ENCODE measurements around the gene RIIAD1.
A peak's percentile ranks its signal among the peaks of the same experiment; 100 is the strongest.
"Not testable (repeated sequence)": the region's sequence is repeated elsewhere in the genome, so short reads cannot be mapped to it uniquely, and the experiment has no call there.

RIIAD1 gene

GRCh38 chr1:151763990-151764389 is 42.7 kb downstream of the RIIAD1 start:
- no peak overlapping the region for H3K27ac ChIP-seq (ENCODE audit: low read depth, low read length)
- H3K4ac ChIP-seq (ENCODE audit: low read depth, low read length): no peak overlapping the region
- H3K27me3 ChIP-seq (ENCODE audit: insufficient read depth, low read length): no peaks in the 10 kb centered on the region
- H4K12ac ChIP-seq (ENCODE audit: low read depth, low read length): no peak overlapping the region
- H3K79me2 ChIP-seq (ENCODE audit: control insufficient read depth, insufficient read depth, low read length, poor library complexity): no peaks in the 10 kb centered on the region
- H3K4me1 ChIP-seq (ENCODE audit: control insufficient read depth in 1 of 2, insufficient read depth in 2 of 2, low read length in 2 of 2): peaks cover 6 to 8% of the 10 kb centered on the region in 2 experiments
- H3K4me3 ChIP-seq (ENCODE audit: low read depth, low read length): no peak overlapping the region
- H2BK120ac ChIP-seq (ENCODE audit: insufficient read depth, low read length, poor library complexity): no peak overlapping the region
- H3K9me3 ChIP-seq (ENCODE audit: insufficient read depth, low read depth, low read length): no peaks in the 10 kb centered on the region
- H3K9ac ChIP-seq (ENCODE audit: low read length): no peak overlapping the region
- H4K91ac ChIP-seq (ENCODE audit: low read depth, low read length): no peak overlapping the region
- H4K8ac ChIP-seq (ENCODE audit: low read depth, low read length): peak overlapping the region; percentile 44
- peak overlapping the region; percentile 11 for H2AFZ ChIP-seq (ENCODE audit: insufficient read depth, low read length, poor library complexity)
- H3K36me3 ChIP-seq (ENCODE audit: control insufficient read depth in 1 of 2, insufficient read depth in 2 of 2, low read length in 2 of 2): peaks cover 12 to 21% of the 10 kb centered on the region in 2 experiments
- no peak overlapping the region for H2BK12ac ChIP-seq (ENCODE audit: low read length)
- H3K14ac ChIP-seq (ENCODE audit: low read length): no peak overlapping the region
- no peak overlapping the region for H3K18ac ChIP-seq (ENCODE audit: low read length)
- H2AK5ac ChIP-seq (ENCODE audit: low read length): no peak overlapping the region
- H2BK5ac ChIP-seq (ENCODE audit: low read depth, low read length, poor library complexity): no peak overlapping the region
- no peak overlapping the region for H3K23ac ChIP-seq (ENCODE audit: low read length)
- H3K79me1 ChIP-seq (ENCODE audit: low read length): peaks cover 7% of the 10 kb centered on the region
- DNase-seq: no peak
- 100% methylated on average over 2 of the region's 10 CpGs for WGBS (ENCODE audit: extremely low coverage, insufficient coverage, insufficient read length)
- peak overlapping the region; percentile 73 for H3K4me2 ChIP-seq (ENCODE audit: low read length)

GRCh38 chr1:151768351-151769066 is 47.2 kb downstream of the RIIAD1 start:
- not testable (repeated sequence) for H4K8ac ChIP-seq (ENCODE audit: low read depth, low read length); H3K18ac ChIP-seq (ENCODE audit: low read length); H3K4ac ChIP-seq (ENCODE audit: low read depth, low read length); H3K79me1 ChIP-seq (ENCODE audit: low read length); H3K36me3 ChIP-seq (ENCODE audit: control insufficient read depth in 1 of 2, insufficient read depth in 2 of 2, low read length in 2 of 2); H3K79me2 ChIP-seq (ENCODE audit: control insufficient read depth, insufficient read depth, low read length, poor library complexity); H3K4me3 ChIP-seq (ENCODE audit: low read depth, low read length); H2AFZ ChIP-seq (ENCODE audit: insufficient read depth, low read length, poor library complexity); H3K14ac ChIP-seq (ENCODE audit: low read length); H3K23ac ChIP-seq (ENCODE audit: low read length); H2AK5ac ChIP-seq (ENCODE audit: low read length); H4K91ac ChIP-seq (ENCODE audit: low read depth, low read length); H4K12ac ChIP-seq (ENCODE audit: low read depth, low read length); H2BK12ac ChIP-seq (ENCODE audit: low read length); H3K4me1 ChIP-seq (ENCODE audit: control insufficient read depth in 1 of 2, insufficient read depth in 2 of 2, low read length in 2 of 2); H3K9me3 ChIP-seq (ENCODE audit: insufficient read depth, low read depth, low read length); H3K27me3 ChIP-seq (ENCODE audit: insufficient read depth, low read length)
- Histone ChIP-seq H3K9ac (ENCODE audit: low read length) (peak overlapping the region; percentile 71), H2BK5ac (ENCODE audit: low read depth, low read length, poor library complexity) (peak overlapping the region; percentile 1), H3K27ac (ENCODE audit: low read depth, low read length) (peak overlapping the region; percentile 2), H2BK120ac (ENCODE audit: insufficient read depth, low read length, poor library complexity) (peak overlapping the region; percentile 5), H3K4me2 (ENCODE audit: low read length) (peak overlapping the region; percentile 60)
- no CpG with 5 or more reads among the region's 7 CpGs for whole genome bisulfite sequencing (ENCODE audit: extremely low coverage, insufficient coverage, insufficient read length)
- peak in 1 of 2 donors; percentile 82 for DNase-seq

GRCh38 chr1:151769270-151769669 is 47.9 kb downstream of the RIIAD1 start:
- not testable (repeated sequence) for H3K23ac ChIP-seq (ENCODE audit: low read length); H2AK5ac ChIP-seq (ENCODE audit: low read length); H4K8ac ChIP-seq (ENCODE audit: low read depth, low read length); H3K36me3 ChIP-seq (ENCODE audit: control insufficient read depth in 1 of 2, insufficient read depth in 2 of 2, low read length in 2 of 2); H2BK12ac ChIP-seq (ENCODE audit: low read length); H3K4me3 ChIP-seq (ENCODE audit: low read depth, low read length); H2BK120ac ChIP-seq (ENCODE audit: insufficient read depth, low read length, poor library complexity); H3K27me3 ChIP-seq (ENCODE audit: insufficient read depth, low read length); H3K14ac ChIP-seq (ENCODE audit: low read length); H3K4me2 ChIP-seq (ENCODE audit: low read length); H4K12ac ChIP-seq (ENCODE audit: low read depth, low read length); H3K79me2 ChIP-seq (ENCODE audit: control insufficient read depth, insufficient read depth, low read length, poor library complexity); H3K18ac ChIP-seq (ENCODE audit: low read length); H2BK5ac ChIP-seq (ENCODE audit: low read depth, low read length, poor library complexity); H2AFZ ChIP-seq (ENCODE audit: insufficient read depth, low read length, poor library complexity); H3K9me3 ChIP-seq (ENCODE audit: insufficient read depth, low read depth, low read length); H3K4ac ChIP-seq (ENCODE audit: low read depth, low read length); DNase-seq; H4K91ac ChIP-seq (ENCODE audit: low read depth, low read length); H3K27ac ChIP-seq (ENCODE audit: low read depth, low read length); H3K79me1 ChIP-seq (ENCODE audit: low read length); H3K4me1 ChIP-seq (ENCODE audit: control insufficient read depth in 1 of 2, insufficient read depth in 2 of 2, low read length in 2 of 2); H3K9ac ChIP-seq (ENCODE audit: low read length)
- no CpG with 5 or more reads among the region's 34 CpGs for WGBS (ENCODE audit: extremely low coverage, insufficient coverage, insufficient read length)

- H3K4ac ChIP-seq (ENCODE audit: low read depth, low read length): no peak overlapping the region
- H3K27ac ChIP-seq (ENCODE audit: low read depth, low read length): no peak overlapping the region
- H2BK12ac ChIP-seq (ENCODE audit: low read length): no peak overlapping the region
- peaks cover 2 to 6% of the 10 kb centered on the region in 2 experiments for H3K36me3 ChIP-seq (ENCODE audit: control insufficient read depth in 1 of 2, insufficient read depth in 2 of 2, low read length in 2 of 2)
- H3K9ac ChIP-seq (ENCODE audit: low read length): no peak overlapping the region
- no peak overlapping the region for H2BK5ac ChIP-seq (ENCODE audit: low read depth, low read length, poor library complexity)
- no peak overlapping the region for H4K91ac ChIP-seq (ENCODE audit: low read depth, low read length)
- no peak overlapping the region for H2BK120ac ChIP-seq (ENCODE audit: insufficient read depth, low read length, poor library complexity)
- no peaks in the 10 kb centered on the region for H3K79me2 ChIP-seq (ENCODE audit: control insufficient read depth, insufficient read depth, low read length, poor library complexity)
- no peak overlapping the region for H3K18ac ChIP-seq (ENCODE audit: low read length)
- peaks cover 2% of the 10 kb centered on the region for H3K9me3 ChIP-seq (ENCODE audit: insufficient read depth, low read depth, low read length)
- no peaks in the 10 kb centered on the region for H3K27me3 ChIP-seq (ENCODE audit: insufficient read depth, low read length)
- H3K14ac ChIP-seq (ENCODE audit: low read length): no peak overlapping the region
- H3K4me1 ChIP-seq (ENCODE audit: control insufficient read depth in 1 of 2, insufficient read depth in 2 of 2, low read length in 2 of 2): peaks cover 0 to 3% of the 10 kb centered on the region in 2 experiments
- H2AK5ac ChIP-seq (ENCODE audit: low read length): no peak overlapping the region
- H3K79me1 ChIP-seq (ENCODE audit: low read length): no peaks in the 10 kb centered on the region
- no peak overlapping the region for H3K4me3 ChIP-seq (ENCODE audit: low read depth, low read length)
- no peak overlapping the region for H3K4me2 ChIP-seq (ENCODE audit: low read length)
- peak in 1 of 2 donors; percentile 21 for DNase-seq
- H3K23ac ChIP-seq (ENCODE audit: low read length): no peak overlapping the region
- no peak overlapping the region for H4K12ac ChIP-seq (ENCODE audit: low read depth, low read length)
- no peak overlapping the region for H2AFZ ChIP-seq (ENCODE audit: insufficient read depth, low read length, poor library complexity)
- WGBS (ENCODE audit: extremely low coverage, insufficient coverage, insufficient read length): no CpG with 5 or more reads among the region's 5 CpGs
- H4K8ac ChIP-seq (ENCODE audit: low read depth, low read length): no peak overlapping the region
Measured at GRCh38 chr1:151773702-151774101, 52.4 kb downstream of the RIIAD1 start.
